ENCODE results near the gene ICE2.

Gene ICE2

GRCh38 chr15:60396560-60396957 is 82.4 kb downstream of the ICE2 start:
- DNase-seq (ENCODE audit: low read depth): no peak
- TF ChIP-seq CTCF (IDR thresholded peaks at IDR 0.05; ENCODE audit: low read length, missing control alignments): no peak
- H3K4me3 ChIP-seq (replicated peaks; ENCODE audit: low read depth, low read length): peak overlapping the region; percentile 98

- no peak for TF ChIP-seq CTCF (IDR thresholded peaks at IDR 0.05; ENCODE audit: low read length, missing control alignments)
- peak overlapping the region; percentile 98 for H3K4me3 ChIP-seq (replicated peaks; ENCODE audit: low read depth, low read length)
- DNase-seq (ENCODE audit: low read depth): no peak
Measured at GRCh38 chr15:60396100-60396499, 82.8 kb downstream of the ICE2 start.

- TF ChIP-seq CTCF (IDR thresholded peaks at IDR 0.05; ENCODE audit: low read length, missing control alignments): no peak
- peak overlapping the region; percentile 98 for H3K4me3 ChIP-seq (replicated peaks; ENCODE audit: low read depth, low read length)
- DNase-seq (ENCODE audit: low read depth): no peak
Measured at GRCh38 chr15:60395276-60396011, 83.5 kb downstream of the ICE2 start.

GRCh38 chr15:60394689-60395097 is 84.2 kb downstream of the ICE2 start:
- H3K4me3 ChIP-seq (replicated peaks; ENCODE audit: low read depth, low read length): peak overlapping the region; percentile 98
- no peak for TF ChIP-seq CTCF (IDR thresholded peaks at IDR 0.05; ENCODE audit: low read length, missing control alignments)
- no peak for DNase-seq (ENCODE audit: low read depth)

GRCh38 chr15:60392986-60393790 is 85.8 kb downstream of the ICE2 start:
- no peak for TF ChIP-seq CTCF (IDR thresholded peaks at IDR 0.05; ENCODE audit: low read length, missing control alignments)
- peak; percentile 98 for DNase-seq (ENCODE audit: low read depth)

GRCh38 chr15:60392601-60392985 is 86.3 kb downstream of the ICE2 start:
- DNase-seq (ENCODE audit: low read depth): peak; percentile 81
- no peak for TF ChIP-seq CTCF (IDR thresholded peaks at IDR 0.05; ENCODE audit: low read length, missing control alignments)
- peak overlapping the region; percentile 34 for H3K4me3 ChIP-seq (replicated peaks; ENCODE audit: low read depth, low read length)

More at GRCh38 chr15:60392986-60393790, 85.8 kb downstream of the ICE2 start:
- peak overlapping the region; percentile 98 for H3K4me3 ChIP-seq (replicated peaks; ENCODE audit: low read depth, low read length)

All from fibroblast of pulmonary artery (primary cell).